Chondrocyte (in vitro differentiated cells): ENCODE data around the gene BICDL2. TPM values are rescaled to one million over a fixed set of nuclear protein-coding genes. Genes with fewer than 3 reads are reported as not detected.

Experiments
- DNase-seq: peaks from one replicate; pipeline ENCODE4 v3.0.0; 2021; ENCODE audit warnings: mixed read lengths, low spot score
- H3K27ac Mint-ChIP-seq: one replicate; pipeline ENCODE4 v1.8.0; 2021; ENCODE audit warnings: mild to moderate bottlenecking, moderate library complexity, mixed read lengths; ENCODE audit not compliant: unreplicated experiment
- H3K27me3 Mint-ChIP-seq: 2 replicates; pipeline ENCODE4 v1.8.0; 2021; ENCODE audit warnings: low read depth, mixed read lengths
- H3K36me3 Mint-ChIP-seq: 2 replicates; pipeline ENCODE4 v1.8.0; 2021; ENCODE audit warnings: low read depth, mixed read lengths
- H3K4me1 Mint-ChIP-seq: 2 replicates; pipeline ENCODE4 v1.8.0; 2021; ENCODE audit warnings: low read depth, mild to moderate bottlenecking, mixed read lengths
- H3K4me3 Mint-ChIP-seq: one replicate; pipeline ENCODE4 v1.8.0; 2021; ENCODE audit warnings: mild to moderate bottlenecking, moderate library complexity, mixed read lengths; ENCODE audit not compliant: unreplicated experiment
- H3K9me3 Mint-ChIP-seq: 2 replicates; pipeline ENCODE4 v1.8.0; 2021; ENCODE audit warnings: low read depth, mixed read lengths
- CTCF ChIP-seq: fragments of 200-600 bp; sonication (generic); IDR thresholded peaks from 2 replicates; pipeline ENCODE4 v1.5.0; 2021; ENCODE audit warnings: antibody characterized with exemption, mild to moderate bottlenecking, moderate library complexity
- total RNA-seq: library from RNA; stranded (reverse); gene quantifications from 3 replicates; pipeline ENCODE4 v1.2.1, GENCODE V29; 2021

The BICDL2 gene
- total RNA-seq, 1 donor from 2014 or later: not detected

DNA sequence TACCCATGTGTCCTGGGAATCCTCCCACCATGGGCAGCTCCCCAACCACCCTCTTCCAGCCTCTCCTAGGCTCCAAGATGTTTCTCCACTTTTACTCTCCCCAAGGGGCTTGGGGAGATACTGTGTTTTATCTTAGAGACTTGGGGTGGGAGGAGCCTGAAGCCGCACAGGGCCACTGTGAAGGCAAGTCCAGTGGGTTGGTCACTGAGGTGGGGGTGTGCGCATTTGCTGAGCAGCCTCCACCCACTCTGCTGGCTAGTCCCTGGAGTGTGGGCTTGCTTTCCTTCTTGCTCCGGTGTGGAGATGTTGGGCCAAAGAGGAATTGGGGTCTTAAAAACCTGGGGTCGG lies 28.1 kb downstream of the BICDL2 start:
- H3K27ac Mint-ChIP-seq: no peak overlapping the region
- no peak overlapping the region for H3K4me3 Mint-ChIP-seq
- DNase-seq: no peak
- peaks cover 28% of the 10 kb centered on the region for H3K27me3 Mint-ChIP-seq
- no peak for TF ChIP-seq CTCF
- no peaks in the 10 kb centered on the region for H3K9me3 Mint-ChIP-seq
- no peaks in the 10 kb centered on the region for H3K36me3 Mint-ChIP-seq
- H3K4me1 Mint-ChIP-seq: peaks cover 3% of the 10 kb centered on the region

- H3K27me3 Mint-ChIP-seq: peaks cover 28% of the 10 kb centered on the region
- no peak overlapping the region for H3K4me3 Mint-ChIP-seq
- peaks cover 3% of the 10 kb centered on the region for H3K4me1 Mint-ChIP-seq
- no peaks in the 10 kb centered on the region for H3K9me3 Mint-ChIP-seq
- no peak for DNase-seq
- no peak for TF ChIP-seq CTCF
- no peak overlapping the region for H3K27ac Mint-ChIP-seq
- no peaks in the 10 kb centered on the region for H3K36me3 Mint-ChIP-seq
Observed at GRCh38 chr16:3007957-3008689, 28.6 kb downstream of the BICDL2 start.

DNA sequence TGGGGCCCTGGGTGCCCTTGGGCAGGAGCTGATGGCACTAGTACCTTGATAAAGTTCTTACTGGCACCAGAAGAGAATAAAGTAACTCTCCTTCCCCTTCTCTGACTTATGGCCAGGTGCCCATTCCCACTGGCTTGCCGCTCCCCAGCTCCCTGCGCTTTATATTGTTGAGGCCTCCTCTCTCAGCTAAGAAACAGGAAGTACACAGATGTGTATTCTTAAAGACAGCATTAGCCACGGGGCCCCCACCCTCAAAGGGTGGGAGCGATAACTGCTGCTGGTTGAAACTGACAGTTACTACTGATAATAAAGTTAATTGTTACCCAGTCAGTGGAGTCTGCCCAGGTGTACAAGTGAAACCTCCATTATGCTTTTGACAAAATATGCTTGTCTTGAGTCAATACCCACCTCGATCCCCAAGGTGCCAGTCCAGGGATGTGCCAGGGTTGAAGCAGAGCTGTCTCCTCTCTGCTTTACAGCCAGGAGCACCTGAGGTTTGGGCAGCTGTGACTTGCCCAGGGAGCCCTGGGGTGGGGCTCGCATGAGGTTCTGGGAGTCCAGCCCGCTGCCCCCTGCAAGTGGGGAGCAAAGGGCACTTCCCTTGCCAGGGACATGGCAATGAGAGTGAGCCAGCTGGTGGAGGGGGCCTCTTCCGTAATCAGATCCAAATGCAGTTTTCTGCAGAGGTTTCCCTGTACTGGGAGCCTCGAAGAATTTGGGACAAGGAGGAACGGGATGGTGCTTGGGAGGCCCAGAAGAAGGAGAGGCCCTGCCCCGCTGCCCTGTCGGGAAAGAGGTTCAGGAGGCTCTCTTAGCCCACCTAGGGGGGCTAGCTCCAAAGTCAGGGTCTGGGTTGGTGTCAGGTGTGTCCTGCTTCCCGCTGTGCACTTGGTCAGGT lies 29.4 kb downstream of the BICDL2 start:
- no peak for DNase-seq
- Mint-ChIP-seq H3K36me3 (no peaks in the 10 kb centered on the region), H3K27me3 (peaks cover 21% of the 10 kb centered on the region), H3K4me3 (no peak overlapping the region), H3K9me3 (no peaks in the 10 kb centered on the region), H3K4me1 (peaks cover 3% of the 10 kb centered on the region), H3K27ac (no peak overlapping the region)
- no peak for TF ChIP-seq CTCF

DNA sequence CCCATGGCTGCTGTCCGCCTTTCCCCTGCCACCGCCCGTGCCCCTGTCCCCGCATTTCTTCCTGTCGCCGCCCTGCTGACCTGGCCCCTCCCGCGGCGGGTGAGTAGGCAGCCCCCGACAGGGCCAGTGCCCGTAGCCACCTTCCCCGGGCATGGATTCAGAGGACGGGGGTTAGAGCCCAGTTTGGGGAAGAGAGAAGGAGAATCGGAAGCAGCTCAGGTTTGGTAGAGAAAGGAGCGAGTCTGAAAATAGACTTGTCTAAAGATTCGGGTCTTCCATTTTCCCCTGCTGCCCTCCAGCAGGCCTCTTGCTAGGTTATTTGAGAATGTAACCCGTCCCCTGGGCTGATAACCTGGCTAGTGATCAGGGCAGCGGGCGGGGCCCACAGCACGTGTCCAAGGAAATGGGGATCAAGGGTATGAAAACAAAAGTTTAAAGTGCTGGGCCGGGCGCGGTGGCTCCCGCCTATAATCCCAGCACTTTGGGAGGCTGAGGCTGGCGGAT lies 31.9 kb downstream of the BICDL2 start:
- Mint-ChIP-seq H3K4me3 (peak overlapping the region; percentile 55), H3K27ac (no peak overlapping the region)

More for the DNA sequence above, 31.9 kb downstream of the BICDL2 start:
- H3K36me3 Mint-ChIP-seq: no peaks in the 10 kb centered on the region
- H3K27me3 Mint-ChIP-seq: peaks cover 19% of the 10 kb centered on the region
- no peaks in the 10 kb centered on the region for H3K9me3 Mint-ChIP-seq
- no peak for DNase-seq
- H3K4me1 Mint-ChIP-seq: peaks cover 3% of the 10 kb centered on the region
- no peak for TF ChIP-seq CTCF
